Left lobe of liver (tissue), 2 donors: ENCODE data around the gene MRPS26. TPM values are rescaled to one million over a fixed set of nuclear protein-coding genes. Genes with fewer than 3 reads are reported as not detected.
"Not testable (repeated sequence)": the region's sequence is repeated elsewhere in the genome, so short reads cannot be mapped to it uniquely, and the experiment has no call there.

Experiments
- ATAC-seq: fragments of 200-7000 bp; cut with Tn5 transposase; one replicate; pipeline ENCODE4 v1.9.1; 2020; ENCODE audit warnings: mild to moderate bottlenecking, moderate library complexity
- DNase-seq: peaks from one replicate; pipeline ENCODE4 v3.0.0-alpha.2; 2020; ENCODE audit warnings: low spot score
- total RNA-seq: library from RNA; stranded (reverse); gene quantifications from one replicate; pipeline ENCODE4 v1.2.1, GENCODE V29; 2021
- donor health status: DM: no; HTN: no; CAD: no; lungs with moderate emphysema.
- donor health status: DM: no; HTN: yes; CAD: no.

Gene MRPS26
- total RNA-seq, 1 donor from 2014 or later: 48.3 TPM

DNA sequence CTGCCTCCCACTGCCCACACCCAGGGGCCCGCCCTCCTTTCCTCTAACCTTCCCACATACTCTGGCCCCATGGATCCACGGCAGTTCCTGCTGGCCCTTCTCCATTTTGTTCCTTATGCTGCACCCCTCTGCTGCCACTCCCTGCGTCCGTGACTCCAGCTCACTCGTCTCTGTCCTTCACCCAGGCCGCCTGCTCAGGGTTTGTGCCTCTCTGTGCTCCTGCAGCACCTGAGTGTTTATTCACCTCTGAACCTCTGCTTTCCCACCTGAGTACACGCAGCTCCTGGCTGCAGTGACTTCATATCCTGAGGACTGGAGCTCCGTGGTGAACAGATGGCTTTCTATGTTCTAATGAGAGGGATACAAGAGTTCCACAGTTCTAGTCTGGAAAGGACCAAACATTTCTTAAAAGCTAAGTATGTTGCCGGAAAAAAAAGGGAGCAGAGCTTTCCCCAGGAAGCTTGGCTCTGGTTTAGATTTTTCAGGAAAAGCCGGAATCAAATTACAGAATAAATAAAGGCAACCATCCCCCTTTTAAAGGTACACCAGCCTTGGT is 3.9 kb upstream of the MRPS26 start:
- ATAC-seq: peak; percentile 2

GRCh38 chr20:3042625-3043024 is 3.2 kb upstream of the MRPS26 start:
- ATAC-seq (peak; percentile 29), DNase-seq (peak; percentile 83)

More for the DNA sequence above, 3.9 kb upstream of the MRPS26 start:
- DNase-seq: peak; percentile 60

GRCh38 chr20:3043322-3043721 is 2.5 kb upstream of the MRPS26 start, which contains the start of gene GNRH2:
TSS of gene GNRH2 (plus strand) at chr20:3043622. CDS start at chr20:3044415, 793 bp downstream.
- ATAC-seq (no peak), DNase-seq (no peak)

DNA sequence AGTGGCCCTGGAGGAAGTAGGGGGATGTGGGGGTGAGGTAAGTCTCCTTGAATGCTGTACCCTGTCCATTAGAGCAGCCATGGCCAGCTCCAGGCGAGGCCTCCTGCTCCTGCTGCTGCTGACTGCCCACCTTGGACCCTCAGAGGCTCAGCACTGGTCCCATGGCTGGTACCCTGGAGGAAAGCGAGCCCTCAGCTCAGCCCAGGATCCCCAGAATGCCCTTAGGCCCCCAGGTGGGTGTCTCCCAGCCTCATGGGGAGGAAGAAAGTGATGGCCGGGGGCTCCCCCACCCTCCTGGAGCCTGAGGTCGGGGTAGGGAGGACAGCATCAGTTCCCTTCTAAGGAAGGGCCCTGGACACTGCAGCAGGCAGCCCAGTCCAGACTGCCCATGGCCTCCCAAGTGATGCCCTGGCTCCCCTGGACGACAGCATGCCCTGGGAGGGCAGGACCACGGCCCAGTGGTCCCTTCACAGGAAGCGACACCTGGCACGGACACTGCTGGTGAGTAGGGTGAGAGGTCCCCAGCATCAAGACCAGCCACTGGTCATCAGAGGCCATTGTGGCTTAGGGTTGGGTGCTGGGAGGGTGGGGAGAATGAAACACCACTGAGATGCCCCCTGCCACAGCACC is 1.4 kb upstream of the MRPS26 start:
- ATAC-seq (no peak), DNase-seq (no peak)

DNA sequence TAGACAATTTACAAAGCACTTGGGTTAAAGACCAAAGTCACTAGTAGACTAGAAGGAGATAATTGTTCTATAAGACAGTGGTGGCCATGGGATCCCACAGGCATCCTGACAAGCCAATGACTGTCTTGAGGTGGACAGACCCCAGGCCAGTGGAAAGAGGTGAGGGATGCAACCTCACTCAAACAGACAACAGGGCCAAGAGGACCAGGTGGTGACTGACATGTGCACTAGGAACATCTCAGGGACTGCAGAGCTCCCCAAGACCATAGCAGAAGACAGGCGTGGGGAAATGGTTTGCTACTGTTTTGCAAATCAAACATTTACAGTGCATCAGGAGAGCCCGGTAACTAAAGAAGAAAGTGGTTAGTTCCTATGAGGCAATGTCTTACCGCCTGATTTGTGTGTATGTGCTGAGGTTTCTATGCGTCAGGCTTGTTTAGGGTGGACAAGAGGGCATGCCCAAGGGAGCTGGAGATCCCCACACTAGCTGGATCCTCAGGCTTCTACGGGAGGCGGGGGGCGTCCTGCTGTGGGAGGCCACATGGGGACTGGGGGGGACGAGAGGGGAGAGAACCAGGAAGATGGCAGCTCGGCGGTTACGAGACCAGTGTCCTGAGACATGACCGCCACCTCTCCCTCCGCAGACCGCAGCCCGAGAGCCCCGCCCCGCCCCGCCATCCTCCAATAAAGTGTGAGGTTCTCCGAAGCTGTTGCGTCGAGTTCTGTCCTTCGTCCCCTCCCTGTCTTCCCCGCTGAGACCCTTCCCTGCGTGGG is 623 bp upstream of the MRPS26 start:
- DNase-seq (no peak), ATAC-seq (peak; percentile 67)

GRCh38 chr20:3046677-3047462 is 1.0 kb downstream of the MRPS26 start:
- ATAC-seq (no peak), DNase-seq (no peak)

GRCh38 chr20:3047486-3048419 is 1.9 kb downstream of the MRPS26 start:
- DNase-seq: no peak
- ATAC-seq: no peak

DNA sequence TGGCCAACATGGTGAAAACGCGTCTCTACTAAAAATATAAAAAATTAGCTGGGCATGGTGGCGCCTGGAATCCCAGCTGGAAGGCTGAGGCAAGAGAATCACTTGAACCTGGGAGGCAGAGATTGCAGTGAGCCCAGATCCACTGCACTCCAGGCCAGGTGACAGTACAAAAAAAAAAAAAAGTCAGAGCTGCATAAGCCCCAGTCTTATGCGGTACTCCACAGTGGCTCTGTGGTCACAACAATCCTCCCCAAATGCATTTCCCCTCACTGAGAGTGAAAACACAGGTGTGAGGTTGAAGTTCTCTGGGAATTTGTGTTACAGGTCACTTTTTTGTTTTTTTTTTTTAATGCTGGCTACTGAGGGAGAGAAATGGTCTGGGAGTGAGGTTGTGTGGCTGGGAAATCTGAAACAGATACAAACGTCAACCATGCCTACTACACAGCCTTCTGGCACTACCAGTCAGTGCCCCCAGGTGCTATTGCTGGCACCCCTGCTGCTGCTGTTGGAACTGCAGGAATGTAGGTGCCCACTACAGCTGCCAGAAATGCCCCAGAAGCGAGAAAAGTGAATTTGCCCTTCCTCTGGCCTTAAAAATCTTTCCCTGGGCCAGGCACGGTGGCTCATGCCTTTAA is 5.7 kb downstream of the MRPS26 start:
- DNase-seq (no peak), ATAC-seq (peak; percentile 9)

DNA sequence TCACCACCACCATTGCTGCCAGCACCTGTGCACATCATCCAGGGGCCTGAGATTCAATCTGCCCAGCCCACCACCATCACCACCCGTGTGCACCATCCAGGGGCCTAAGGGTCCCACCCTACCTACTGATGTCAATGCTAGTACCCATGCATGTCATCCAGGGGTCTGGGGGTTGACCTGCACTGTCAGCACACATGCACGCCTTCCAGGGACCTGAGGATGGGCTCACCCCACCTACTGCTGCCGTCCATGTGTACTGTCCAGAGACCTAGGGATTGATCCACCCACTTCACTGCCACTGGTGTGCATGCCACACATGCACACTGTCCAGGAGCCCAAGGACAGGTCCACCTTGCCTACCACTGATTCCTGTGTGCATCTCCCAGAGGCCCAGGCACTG is 13.6 kb downstream of the MRPS26 start:
- no peak for ATAC-seq
- DNase-seq: no peak

- not testable (repeated sequence) for ATAC-seq, DNase-seq
Measured at GRCh38 chr20:3064119-3064518, 18.3 kb downstream of the MRPS26 start.

DNA sequence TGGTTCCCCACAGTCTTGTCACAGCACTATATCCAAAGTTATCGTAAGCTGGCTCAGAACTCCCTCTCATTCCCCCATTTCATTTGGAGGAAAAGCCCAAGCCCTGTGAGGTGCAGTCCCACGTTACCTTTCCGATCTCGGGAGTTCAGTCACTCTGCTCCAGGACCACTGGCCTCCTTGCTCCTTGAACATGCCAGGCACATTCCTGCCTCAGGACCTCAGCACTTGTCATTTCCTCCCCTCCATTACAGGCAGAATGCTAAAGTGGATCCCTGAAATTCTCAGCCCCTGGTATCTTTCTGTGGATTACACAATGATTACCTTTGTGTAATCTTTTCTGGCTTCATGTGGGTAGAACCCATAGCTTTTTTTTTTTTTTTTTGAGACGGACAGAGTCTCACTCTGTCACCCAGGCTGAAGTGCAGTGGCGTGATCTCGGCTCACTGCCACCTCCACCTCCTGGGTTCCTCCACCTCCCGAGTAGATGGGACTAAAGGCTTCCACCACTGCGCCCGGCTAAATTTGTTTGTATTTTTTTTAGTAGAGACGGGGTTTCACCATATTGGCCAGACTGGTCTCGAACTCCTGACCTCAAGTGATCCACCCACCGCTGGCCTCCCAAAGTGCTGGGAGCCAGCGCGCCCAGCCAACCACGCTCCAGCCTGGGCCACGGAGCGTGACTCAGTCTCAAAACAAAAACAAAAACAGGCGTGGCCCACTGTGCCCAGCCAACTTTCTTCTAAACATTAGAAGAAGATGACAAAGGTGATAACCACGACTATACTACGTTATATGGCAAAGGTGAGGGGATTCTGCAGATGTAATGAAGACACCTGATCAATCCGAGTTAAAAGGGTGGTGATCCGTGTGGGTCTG is 21.5 kb downstream of the MRPS26 start:
- DNase-seq (peak; percentile 91), ATAC-seq (peak; percentile 69)

GRCh38 chr20:3068075-3068474 is 22.2 kb downstream of the MRPS26 start:
- DNase-seq: no peak
- ATAC-seq: no peak

DNA sequence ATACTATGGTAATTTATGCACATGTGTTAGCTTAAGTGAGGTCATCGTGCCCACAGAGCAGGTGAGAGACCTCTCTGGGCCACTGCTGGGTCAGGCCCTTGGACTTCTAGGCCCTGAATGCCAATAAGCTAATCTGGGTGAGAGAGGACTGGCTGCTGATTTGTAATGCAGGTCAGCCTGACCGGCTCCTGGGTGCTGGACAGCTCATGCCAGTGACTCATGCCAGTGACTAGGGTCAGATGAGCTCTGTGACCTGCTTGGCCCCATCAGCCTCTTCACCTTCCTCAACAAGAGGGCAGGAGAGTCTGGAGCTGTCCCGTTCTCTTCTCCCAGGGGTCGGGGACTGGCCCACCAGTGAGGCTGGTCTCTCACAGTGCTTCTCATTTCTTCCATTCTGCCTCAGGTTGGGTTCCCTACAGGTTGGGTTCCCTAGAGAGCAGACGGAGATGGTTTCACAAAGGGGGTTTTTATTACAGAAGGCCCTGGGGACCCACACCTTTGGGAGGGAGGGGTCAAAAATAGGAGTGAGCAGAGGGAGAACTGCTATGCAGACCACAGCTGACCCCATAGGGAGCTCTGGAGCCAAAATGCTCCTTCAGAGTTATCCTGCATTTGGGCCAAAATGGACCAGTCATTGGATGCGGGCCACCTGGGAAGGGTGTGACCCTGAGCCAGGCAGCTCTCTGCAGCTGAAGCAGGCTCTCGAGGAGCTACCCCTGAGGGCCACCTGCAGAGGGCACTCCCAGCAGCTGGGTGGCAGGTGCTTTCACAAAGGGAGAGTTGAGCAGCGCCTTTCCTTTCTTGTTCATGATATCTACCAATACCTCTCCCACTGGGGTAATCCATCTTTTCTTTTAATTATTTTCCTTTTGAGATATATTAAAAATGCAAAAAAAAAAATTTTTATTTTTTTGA is 23.4 kb downstream of the MRPS26 start:
- peak; percentile 73 for ATAC-seq
- peak; percentile 91 for DNase-seq

DNA sequence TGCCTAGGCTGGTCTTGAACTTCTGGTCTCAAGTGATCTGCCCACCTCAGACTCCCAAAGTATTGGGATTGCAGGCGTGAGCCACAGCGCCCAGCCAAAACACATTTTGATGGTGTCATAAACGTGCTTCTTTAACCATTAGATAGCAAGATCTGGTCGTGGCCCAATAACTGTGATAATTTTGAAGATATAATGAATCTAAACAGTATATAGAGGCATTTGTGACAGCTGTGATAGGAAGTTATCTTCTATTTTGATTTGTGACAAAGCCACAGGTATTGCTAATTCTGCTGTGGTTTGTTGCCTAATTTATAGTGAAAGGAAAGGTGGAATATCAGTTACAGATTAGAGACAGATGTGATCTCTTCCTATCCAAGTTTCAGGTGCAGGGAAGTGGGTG is 24.9 kb downstream of the MRPS26 start:
- no peak for DNase-seq

GRCh38 chr20:3071266-3071609 is 25.4 kb downstream of the MRPS26 start:
- DNase-seq (no peak), ATAC-seq (no peak)

More for the DNA sequence above, 24.9 kb downstream of the MRPS26 start:
- ATAC-seq: no peak

DNA sequence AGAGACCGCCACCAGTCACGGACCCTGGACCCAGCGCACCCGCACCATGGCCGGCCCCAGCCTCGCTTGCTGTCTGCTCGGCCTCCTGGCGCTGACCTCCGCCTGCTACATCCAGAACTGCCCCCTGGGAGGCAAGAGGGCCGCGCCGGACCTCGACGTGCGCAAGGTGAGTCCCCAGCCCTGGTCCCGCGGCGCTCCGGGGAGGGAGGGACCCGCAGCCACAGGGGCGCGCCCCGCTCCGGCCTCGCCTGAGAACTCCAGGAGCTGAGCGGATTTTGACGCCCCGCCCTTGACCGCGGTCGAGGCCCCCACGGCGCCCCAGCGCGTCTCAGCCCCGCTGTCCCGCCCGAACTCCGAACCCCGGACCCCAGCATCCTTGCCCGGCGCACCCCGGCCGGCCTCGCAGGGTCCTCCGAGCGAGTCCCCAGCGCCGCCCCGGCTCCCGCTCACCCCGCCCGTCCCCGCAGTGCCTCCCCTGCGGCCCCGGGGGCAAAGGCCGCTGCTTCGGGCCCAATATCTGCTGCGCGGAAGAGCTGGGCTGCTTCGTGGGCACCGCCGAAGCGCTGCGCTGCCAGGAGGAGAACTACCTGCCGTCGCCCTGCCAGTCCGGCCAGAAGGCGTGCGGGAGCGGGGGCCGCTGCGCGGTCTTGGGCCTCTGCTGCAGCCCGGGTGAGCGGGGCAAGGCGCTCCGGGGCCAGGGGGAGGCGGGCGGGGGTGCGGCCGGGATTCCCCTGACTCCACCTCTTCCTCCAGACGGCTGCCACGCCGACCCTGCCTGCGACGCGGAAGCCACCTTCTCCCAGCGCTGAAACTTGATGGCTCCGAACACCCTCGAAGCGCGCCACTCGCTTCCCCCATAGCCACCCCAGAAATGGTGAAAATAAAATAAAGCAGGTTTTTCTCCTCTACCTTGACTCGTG is 26.0 kb downstream of the MRPS26 start, which contains the start of gene OXT:
Gene OXT (plus strand): TSS at position 11 of the 920 bp plus-strand sequence. CDS start 36 bp downstream, at position 47.
- no peak for DNase-seq
- peak; percentile 54 for ATAC-seq
